Nephron progenitor cell (in vitro differentiated cells): Measurements from ENCODE around the gene CD209.

Experiments used
- DNase-seq: peaks from one replicate; pipeline ENCODE4 v3.0.0; 2021
- H3K27ac Mint-ChIP-seq: 2 replicates; pipeline ENCODE4 v1.8.0; 2021; ENCODE audit warnings: mild to moderate bottlenecking, moderate library complexity, mixed read lengths
- H3K27me3 Mint-ChIP-seq: 2 replicates; pipeline ENCODE4 v1.8.0; 2021; ENCODE audit warnings: mild to moderate bottlenecking, low read depth, mixed read lengths; ENCODE audit not compliant: poor library complexity
- H3K36me3 Mint-ChIP-seq: 2 replicates; pipeline ENCODE4 v1.8.0; 2021; ENCODE audit warnings: low read depth, mixed read lengths
- H3K4me1 Mint-ChIP-seq: 2 replicates; pipeline ENCODE4 v1.8.0; 2021; ENCODE audit warnings: mixed read lengths
- H3K4me3 Mint-ChIP-seq: 2 replicates; pipeline ENCODE4 v1.8.0; 2021; ENCODE audit warnings: mild to moderate bottlenecking, moderate library complexity, mixed read lengths
- H3K9me3 Mint-ChIP-seq: 2 replicates; pipeline ENCODE4 v1.8.0; 2021; ENCODE audit warnings: mild to moderate bottlenecking, moderate library complexity, mixed read lengths
- CTCF ChIP-seq: fragments of 200-600 bp; sonication (generic); IDR thresholded peaks from 2 replicates; pipeline ENCODE4 v1.5.0; 2021; ENCODE audit warnings: antibody characterized with exemption

The CD209 gene

GRCh38 chr19:7703332-7703731, 44.0 kb downstream of the CD209 start:
- TF ChIP-seq CTCF, result no peak
- Mint-ChIP-seq H3K27me3 (peaks cover 53% of the 10 kb centered on the region), H3K27ac (no peak overlapping the region)

GRCh38 chr19:7701654-7702457, 45.5 kb downstream of the CD209 start, which contains the start of gene FCER2:
Gene FCER2, minus strand, starts transcription at chr19:7702131. Its CDS starts 2,371 bp downstream, at chr19:7699760.
- no peak for TF ChIP-seq CTCF
- Mint-ChIP-seq H3K27me3 (peaks cover 66% of the 10 kb centered on the region), H3K4me3 (no peak within 1 kb of the TSS), H3K27ac (peak within 1 kb of the TSS; percentile 27), H3K9me3 (no peaks in the 10 kb centered on the region), H3K36me3 (no peaks in the 10 kb centered on the region), H3K4me1 (no peaks in the 10 kb centered on the region)
- DNase-seq, result no peak

More at GRCh38 chr19:7703332-7703731, 44.0 kb downstream of the CD209 start:
- Mint-ChIP-seq H3K36me3 (no peaks in the 10 kb centered on the region), H3K4me3 (no peak overlapping the region), H3K4me1 (no peaks in the 10 kb centered on the region), H3K9me3 (no peaks in the 10 kb centered on the region)
- DNase-seq, result no peak

GRCh38 chr19:7701049-7701653, 46.2 kb downstream of the CD209 start:
- no peaks in the 10 kb centered on the region for H3K9me3 Mint-ChIP-seq
- H3K4me3 Mint-ChIP-seq, result no peak overlapping the region
- no peaks in the 10 kb centered on the region for H3K4me1 Mint-ChIP-seq
- no peaks in the 10 kb centered on the region for H3K36me3 Mint-ChIP-seq
- H3K27me3 Mint-ChIP-seq, result peaks cover 67% of the 10 kb centered on the region
- no peak overlapping the region for H3K27ac Mint-ChIP-seq
- DNase-seq, result no peak
- TF ChIP-seq CTCF, result no peak

- peaks cover 68% of the 10 kb centered on the region for H3K27me3 Mint-ChIP-seq
- no peak overlapping the region for H3K27ac Mint-ChIP-seq
- no peaks in the 10 kb centered on the region for H3K9me3 Mint-ChIP-seq
- TF ChIP-seq CTCF, result no peak
- no peaks in the 10 kb centered on the region for H3K4me1 Mint-ChIP-seq
- H3K36me3 Mint-ChIP-seq, result no peaks in the 10 kb centered on the region
- no peak for DNase-seq
- no peak overlapping the region for H3K4me3 Mint-ChIP-seq
These were observed 47.6 kb downstream of the CD209 start for GRCh38 chr19:7699417-7700401.

GRCh38 chr19:7699003-7699402, 48.3 kb downstream of the CD209 start:
- no peak overlapping the region for H3K4me3 Mint-ChIP-seq
- no peak for TF ChIP-seq CTCF
- no peaks in the 10 kb centered on the region for H3K36me3 Mint-ChIP-seq
- H3K27me3 Mint-ChIP-seq, result peaks cover 68% of the 10 kb centered on the region
- H3K4me1 Mint-ChIP-seq, result no peaks in the 10 kb centered on the region
- no peak overlapping the region for H3K27ac Mint-ChIP-seq
- H3K9me3 Mint-ChIP-seq, result no peaks in the 10 kb centered on the region
- DNase-seq, result no peak
